Dendritic cell treated with granulocyte-macrophage colony-stimulating factor and Interleukin-4, amounts not matched to agents 40 ng/mL and 50 ng/mL, for 4 days (primary cell): ENCODE measurements around the gene TOX3.

Source experiments
- H3K27ac Mint-ChIP-seq: one replicate; pipeline ENCODE4 v1.8.0; 2022; ENCODE audit warnings: mild to moderate bottlenecking, mixed read lengths
- H3K27me3 Mint-ChIP-seq: one replicate; pipeline ENCODE4 v1.8.0; 2022; ENCODE audit warnings: mild to moderate bottlenecking, mixed read lengths
- H3K36me3 Mint-ChIP-seq: one replicate; pipeline ENCODE4 v1.8.0; 2022; ENCODE audit warnings: low read depth, mixed read lengths
- H3K4me1 Mint-ChIP-seq: one replicate; pipeline ENCODE4 v1.8.0; 2022; ENCODE audit warnings: low read depth, mixed read lengths
- H3K4me3 Mint-ChIP-seq: one replicate; pipeline ENCODE4 v1.8.0; 2022; ENCODE audit warnings: mild to moderate bottlenecking, moderate library complexity, mixed read lengths
- H3K9me3 Mint-ChIP-seq: one replicate; pipeline ENCODE4 v1.8.0; 2022; ENCODE audit warnings: mixed read lengths
- intact Hi-C: fragments of 100-400 bp; cut with micrococcal nuclease; formaldehyde crosslinking; loops from one replicate; pipeline ENCODE4 v1.15.0; 2022

Gene TOX3

GRCh38 chr16:52499060-52499440, 47.9 kb downstream of the TOX3 start:
- Mint-ChIP-seq H3K4me1 (no peaks in the 10 kb centered on the region), H3K27me3 (no peaks in the 10 kb centered on the region), H3K27ac (no peak overlapping the region), H3K36me3 (no peaks in the 10 kb centered on the region), H3K4me3 (no peak overlapping the region), H3K9me3 (no peaks in the 10 kb centered on the region)
- intact Hi-C loops, result no loop called here

- H3K27me3 Mint-ChIP-seq, result no peaks in the 10 kb centered on the region
- no peak overlapping the region for H3K27ac Mint-ChIP-seq
- H3K9me3 Mint-ChIP-seq, result no peaks in the 10 kb centered on the region
- no peak overlapping the region for H3K4me3 Mint-ChIP-seq
- intact Hi-C loops, result no loop called here
- H3K36me3 Mint-ChIP-seq, result no peaks in the 10 kb centered on the region
- no peaks in the 10 kb centered on the region for H3K4me1 Mint-ChIP-seq
These were observed 48.4 kb downstream of the TOX3 start for GRCh38 chr16:52498328-52499059.

DNA sequence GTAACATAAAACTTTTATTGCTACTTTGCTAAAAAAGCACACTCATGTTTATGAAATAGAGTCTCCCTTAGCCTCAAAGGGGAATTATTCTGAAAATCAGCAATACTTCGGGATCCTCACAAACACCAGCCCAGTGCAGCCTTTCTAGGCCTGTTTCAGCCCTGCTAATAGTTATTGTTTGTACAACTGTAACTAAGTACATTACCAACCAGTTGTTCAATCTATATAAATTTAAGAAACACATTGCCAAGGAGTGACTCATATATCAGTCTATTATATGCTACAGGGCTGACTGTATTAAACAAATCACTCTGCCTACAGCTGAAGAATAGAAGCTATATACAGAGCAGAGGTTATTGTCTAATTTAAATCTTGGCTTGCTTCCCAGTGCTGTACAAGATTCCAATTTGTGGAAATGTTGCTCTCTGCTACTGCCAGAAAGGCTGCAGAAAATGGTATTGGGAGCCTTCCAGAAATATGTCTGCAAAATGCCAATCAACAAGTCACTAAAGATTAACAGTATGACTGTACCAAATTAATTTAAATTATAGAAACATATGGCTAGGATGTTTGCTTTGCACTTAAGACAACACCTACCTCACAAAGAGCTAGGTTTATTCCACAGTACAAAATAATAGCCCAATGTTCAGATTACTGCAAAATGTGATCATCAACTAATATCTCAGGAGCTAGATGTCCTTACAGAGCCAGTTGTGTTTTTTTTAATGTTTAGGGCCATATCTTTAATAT, 49.7 kb downstream of the TOX3 start:
- H3K27me3 Mint-ChIP-seq, result no peaks in the 10 kb centered on the region
- no peak overlapping the region for H3K4me3 Mint-ChIP-seq
- no peak overlapping the region for H3K27ac Mint-ChIP-seq
- intact Hi-C loops, result no loop called here
- H3K4me1 Mint-ChIP-seq, result no peaks in the 10 kb centered on the region
- H3K36me3 Mint-ChIP-seq, result no peaks in the 10 kb centered on the region
- H3K9me3 Mint-ChIP-seq, result no peaks in the 10 kb centered on the region

- H3K9me3 Mint-ChIP-seq, result no peaks in the 10 kb centered on the region
- no peaks in the 10 kb centered on the region for H3K4me1 Mint-ChIP-seq
- H3K27ac Mint-ChIP-seq, result no peak overlapping the region
- H3K4me3 Mint-ChIP-seq, result no peak overlapping the region
- H3K27me3 Mint-ChIP-seq, result no peaks in the 10 kb centered on the region
- no peaks in the 10 kb centered on the region for H3K36me3 Mint-ChIP-seq
- intact Hi-C loops, result no loop called here
These were observed 50.7 kb downstream of the TOX3 start for GRCh38 chr16:52496051-52496876.

- Mint-ChIP-seq H3K4me1 (no peaks in the 10 kb centered on the region), H3K27ac (no peak overlapping the region), H3K27me3 (no peaks in the 10 kb centered on the region), H3K4me3 (no peak overlapping the region), H3K36me3 (no peaks in the 10 kb centered on the region), H3K9me3 (no peaks in the 10 kb centered on the region)
- intact Hi-C loops, result no loop called here
These were observed 52.3 kb downstream of the TOX3 start for GRCh38 chr16:52494621-52495020.

- H3K4me3 Mint-ChIP-seq, result no peak overlapping the region
- no peaks in the 10 kb centered on the region for H3K9me3 Mint-ChIP-seq
- H3K27me3 Mint-ChIP-seq, result no peaks in the 10 kb centered on the region
- no peaks in the 10 kb centered on the region for H3K4me1 Mint-ChIP-seq
- no peaks in the 10 kb centered on the region for H3K36me3 Mint-ChIP-seq
- intact Hi-C loops, result no loop called here
- no peak overlapping the region for H3K27ac Mint-ChIP-seq
These were observed 52.8 kb downstream of the TOX3 start for GRCh38 chr16:52494145-52494544.

DNA sequence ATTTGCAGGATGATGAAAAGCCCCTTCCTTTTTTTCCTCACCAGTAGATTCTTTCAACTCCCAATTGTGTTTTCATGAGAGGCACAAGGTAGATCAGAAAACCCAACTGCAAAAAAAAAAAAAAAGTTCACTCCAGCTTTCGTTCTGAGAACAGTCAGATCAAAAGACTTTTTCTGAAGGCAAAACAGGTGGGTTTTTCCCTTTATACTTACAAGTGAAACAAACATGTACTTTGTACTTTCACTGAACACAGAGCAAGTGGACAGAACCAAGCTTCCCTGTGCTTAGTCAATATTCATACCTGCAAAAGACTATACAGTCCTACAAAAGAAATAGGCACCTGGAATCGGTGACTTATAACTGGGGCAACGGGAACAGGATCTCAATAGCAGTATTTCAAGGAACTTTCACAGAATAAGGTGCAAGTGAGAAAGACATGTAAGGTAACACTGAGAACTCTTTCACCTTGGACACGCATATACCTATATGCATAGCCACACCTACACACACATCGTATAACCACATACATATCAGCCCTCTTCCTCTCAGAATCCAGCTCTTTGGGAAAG, 54.1 kb downstream of the TOX3 start:
- no peaks in the 10 kb centered on the region for H3K36me3 Mint-ChIP-seq
- H3K27ac Mint-ChIP-seq, result no peak overlapping the region
- H3K4me3 Mint-ChIP-seq, result no peak overlapping the region

DNA sequence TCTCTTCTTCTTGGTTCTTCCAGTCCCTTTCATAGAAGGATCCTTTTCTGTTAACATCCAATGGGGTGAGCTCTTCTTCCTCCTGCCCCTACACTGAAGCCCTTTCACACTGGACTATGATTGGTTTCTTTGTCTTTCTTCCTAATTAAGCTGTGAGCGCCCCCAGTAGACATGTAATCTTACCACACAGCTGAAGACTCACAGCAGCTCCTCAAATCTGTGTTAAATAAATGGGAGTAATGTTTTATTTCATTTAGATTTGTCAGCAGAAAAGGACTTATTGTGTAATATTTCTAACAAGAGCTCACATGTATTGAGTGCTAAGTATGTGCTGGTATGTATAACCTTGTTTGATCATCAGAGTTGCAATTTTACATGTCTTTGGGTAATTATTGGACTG, 55.7 kb downstream of the TOX3 start:
- Mint-ChIP-seq H3K4me3 (no peak overlapping the region), H3K27ac (no peak overlapping the region), H3K4me1 (no peaks in the 10 kb centered on the region), H3K27me3 (no peaks in the 10 kb centered on the region), H3K36me3 (no peaks in the 10 kb centered on the region), H3K9me3 (no peaks in the 10 kb centered on the region)
- intact Hi-C loops, result no loop called here

More for the DNA sequence above, 54.1 kb downstream of the TOX3 start:
- H3K9me3 Mint-ChIP-seq, result no peaks in the 10 kb centered on the region
- H3K4me1 Mint-ChIP-seq, result no peaks in the 10 kb centered on the region
- H3K27me3 Mint-ChIP-seq, result no peaks in the 10 kb centered on the region
- intact Hi-C loops, result no loop called here

DNA sequence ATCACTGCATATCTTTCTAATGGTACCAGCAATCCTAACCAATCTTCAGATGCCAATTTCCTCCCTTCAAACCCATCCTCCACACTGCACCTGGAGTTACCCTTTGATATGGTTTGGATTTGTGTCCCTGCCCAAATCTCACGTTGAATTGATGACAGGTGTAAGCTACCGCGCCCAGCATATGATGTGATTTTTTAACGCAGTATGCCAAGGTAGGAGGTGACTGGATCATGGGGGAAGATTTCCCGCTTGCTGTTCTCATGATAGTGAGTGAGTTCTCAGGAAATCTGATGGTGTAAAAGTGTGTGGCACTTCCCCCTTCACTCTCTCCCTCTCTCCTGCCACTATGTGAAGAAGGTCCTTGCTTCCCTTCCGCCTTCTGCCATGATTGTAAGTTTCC, 57.0 kb downstream of the TOX3 start:
- H3K27ac Mint-ChIP-seq, result no peak overlapping the region
- H3K27me3 Mint-ChIP-seq, result no peaks in the 10 kb centered on the region
- H3K4me1 Mint-ChIP-seq, result no peaks in the 10 kb centered on the region
- intact Hi-C loops, result no loop called here
- H3K4me3 Mint-ChIP-seq, result no peak overlapping the region
- H3K36me3 Mint-ChIP-seq, result no peaks in the 10 kb centered on the region
- no peaks in the 10 kb centered on the region for H3K9me3 Mint-ChIP-seq

DNA sequence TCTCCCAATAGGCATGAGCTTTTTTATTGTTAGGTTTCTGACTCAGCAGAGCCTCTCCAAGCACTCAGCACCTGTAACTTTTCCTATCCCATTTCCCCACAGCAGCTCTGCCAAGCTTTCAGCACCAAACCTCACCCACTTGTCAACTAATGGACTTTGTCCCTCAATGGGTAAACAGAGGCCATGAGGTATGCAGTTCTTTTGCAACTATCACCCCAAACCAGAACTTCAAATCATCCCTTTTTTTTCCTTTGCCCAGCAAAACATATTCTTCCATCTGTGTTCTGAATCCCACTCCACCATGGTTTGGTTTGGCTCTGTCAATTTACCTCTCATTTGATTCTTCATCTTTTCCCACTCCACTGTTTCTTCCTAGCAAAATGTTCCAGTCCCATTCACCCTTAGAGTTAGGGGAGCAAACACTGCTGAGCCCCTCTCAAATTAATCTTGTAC, 58.1 kb downstream of the TOX3 start:
- Mint-ChIP-seq H3K27ac (no peak overlapping the region), H3K4me3 (no peak overlapping the region), H3K36me3 (no peaks in the 10 kb centered on the region), H3K9me3 (no peaks in the 10 kb centered on the region), H3K27me3 (no peaks in the 10 kb centered on the region), H3K4me1 (no peaks in the 10 kb centered on the region)
- intact Hi-C loops, result no loop called here

DNA sequence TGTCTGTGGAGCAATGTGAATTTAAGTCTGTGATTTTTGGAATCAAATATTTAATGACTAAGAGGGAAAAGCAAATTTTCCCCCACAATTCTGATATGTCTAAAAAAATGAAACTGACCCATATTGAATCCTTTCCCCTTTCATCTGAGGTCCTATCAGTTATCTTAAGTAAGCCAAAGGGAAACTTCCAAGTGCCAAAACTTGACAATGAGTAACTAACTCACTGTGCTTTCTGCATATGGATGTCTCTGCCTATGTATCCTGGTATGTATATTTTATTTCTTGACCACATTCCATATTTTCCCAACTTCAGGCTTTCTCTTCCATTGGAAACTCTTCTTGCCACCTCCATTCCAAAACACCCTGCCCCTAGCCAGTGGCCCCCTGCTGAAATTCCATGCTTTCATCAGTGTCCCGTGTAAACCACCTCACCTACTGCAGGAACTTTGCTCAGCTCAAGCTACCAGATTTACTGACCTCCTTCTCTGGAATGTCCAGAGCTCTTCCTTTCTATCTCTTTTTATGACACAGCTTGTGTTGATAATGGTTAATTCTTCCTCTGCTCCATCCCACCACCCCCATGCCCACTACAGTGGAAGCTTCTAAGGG, 59.0 kb downstream of the TOX3 start:
- Mint-ChIP-seq H3K36me3 (no peaks in the 10 kb centered on the region), H3K27ac (no peak overlapping the region), H3K9me3 (no peaks in the 10 kb centered on the region), H3K4me3 (no peak overlapping the region), H3K27me3 (no peaks in the 10 kb centered on the region), H3K4me1 (no peaks in the 10 kb centered on the region)
- intact Hi-C loops, result no loop called here

- Mint-ChIP-seq H3K27ac (no peak overlapping the region), H3K4me3 (no peak overlapping the region), H3K9me3 (peaks cover 9% of the 10 kb centered on the region), H3K27me3 (no peaks in the 10 kb centered on the region), H3K4me1 (no peaks in the 10 kb centered on the region), H3K36me3 (no peaks in the 10 kb centered on the region)
- intact Hi-C loops, result no loop called here
These were observed 66.7 kb downstream of the TOX3 start for GRCh38 chr16:52480237-52480636.

DNA sequence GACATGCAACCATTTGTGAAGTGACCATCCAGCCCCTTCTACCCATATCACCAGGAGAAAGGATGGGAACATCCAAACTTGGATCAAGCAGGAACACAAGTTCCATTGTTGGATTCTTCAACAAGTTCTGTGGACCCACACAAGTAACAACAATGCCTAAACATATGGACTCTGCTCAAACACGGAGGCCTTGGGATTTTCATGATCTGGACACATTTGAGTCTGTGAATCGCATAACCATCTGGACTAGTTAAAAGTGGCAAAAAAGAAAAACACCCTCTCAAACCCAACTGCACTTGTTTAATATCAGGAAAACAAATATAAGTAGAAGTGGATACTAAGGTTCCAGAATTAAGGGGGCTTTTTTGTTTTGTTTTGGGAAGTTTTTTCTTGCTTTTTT, 70.8 kb downstream of the TOX3 start:
- intact Hi-C loops, result no loop called here
- Mint-ChIP-seq H3K27ac (no peak overlapping the region), H3K36me3 (no peaks in the 10 kb centered on the region), H3K27me3 (no peaks in the 10 kb centered on the region), H3K9me3 (peaks cover 21% of the 10 kb centered on the region), H3K4me3 (no peak overlapping the region), H3K4me1 (no peaks in the 10 kb centered on the region)
